Measurements from ENCODE around the gene FREM1.

The FREM1 gene

GRCh38 chr9:14782286-14783051, 127.8 kb downstream of the FREM1 start:
- H2BK15ac ChIP-seq (ENCODE audit: low read length): no peak overlapping the region
- H4K91ac ChIP-seq (ENCODE audit: low read depth, low read length, poor library complexity): no peak overlapping the region
- H3K9ac ChIP-seq (ENCODE audit: low read depth, low read length, poor library complexity): no peak overlapping the region
- no peaks in the 10 kb centered on the region for H3K27me3 ChIP-seq (ENCODE audit: control insufficient read depth in 3 of 3, insufficient read depth in 3 of 3, low read depth in 1 of 3, low read length in 3 of 3)
- H3K23ac ChIP-seq (ENCODE audit: low read depth, low read length, poor library complexity): no peak overlapping the region
- H3K27ac ChIP-seq (replicated peaks; ENCODE audit: low read length): no peak overlapping the region
- no peak overlapping the region for H2BK12ac ChIP-seq (ENCODE audit: low read length)
- WGBS, 2 donors (ENCODE audit: extremely low coverage in 2 of 2, insufficient read length in 2 of 2, insufficient replicate concordance in 1 of 2): no CpG with 5 or more reads among the region's 8 CpGs
- H3K18ac ChIP-seq (ENCODE audit: low read length): no peak overlapping the region
- H2AFZ ChIP-seq (ENCODE audit: low read length): no peak overlapping the region
- peaks cover 0 to 89% of the 10 kb centered on the region in 2 donors for H3K36me3 ChIP-seq (replicated peaks in 1 of 2; ENCODE audit: control insufficient read depth in 2 of 2, insufficient read depth in 2 of 2, low read length in 2 of 2)
- H3K14ac ChIP-seq (ENCODE audit: low read length): no peak overlapping the region
- no peaks in the 10 kb centered on the region for H3K9me3 ChIP-seq (replicated peaks in 1 of 2; ENCODE audit: control insufficient read depth in 2 of 2, insufficient read depth in 1 of 2, low read depth in 1 of 2, low read length in 2 of 2)
- no peak overlapping the region for H3K4me2 ChIP-seq (ENCODE audit: insufficient read depth, low read length, poor library complexity, severe bottlenecking)
- no peak overlapping the region for H4K8ac ChIP-seq (ENCODE audit: low read depth, low read length)
- peaks cover 0 to 2% of the 10 kb centered on the region in 2 donors for H3K4me1 ChIP-seq (ENCODE audit: control insufficient read depth in 2 of 2, insufficient read depth in 1 of 2, low read depth in 1 of 2, low read length in 2 of 2)
- no peak overlapping the region for H3K4me3 ChIP-seq (ENCODE audit: low read length in 2 of 2)
- H3K79me1 ChIP-seq (ENCODE audit: low read depth, low read length): no peaks in the 10 kb centered on the region
- H2BK120ac ChIP-seq (ENCODE audit: low read depth, low read length): no peak overlapping the region
- H2AK5ac ChIP-seq (ENCODE audit: low read depth, low read length): no peak overlapping the region
- no peak overlapping the region for H3K4ac ChIP-seq (ENCODE audit: low read length)
- no peak for DNase-seq (ENCODE audit: low spot score)
- no peak overlapping the region for H2BK5ac ChIP-seq (ENCODE audit: low read length)

DNA sequence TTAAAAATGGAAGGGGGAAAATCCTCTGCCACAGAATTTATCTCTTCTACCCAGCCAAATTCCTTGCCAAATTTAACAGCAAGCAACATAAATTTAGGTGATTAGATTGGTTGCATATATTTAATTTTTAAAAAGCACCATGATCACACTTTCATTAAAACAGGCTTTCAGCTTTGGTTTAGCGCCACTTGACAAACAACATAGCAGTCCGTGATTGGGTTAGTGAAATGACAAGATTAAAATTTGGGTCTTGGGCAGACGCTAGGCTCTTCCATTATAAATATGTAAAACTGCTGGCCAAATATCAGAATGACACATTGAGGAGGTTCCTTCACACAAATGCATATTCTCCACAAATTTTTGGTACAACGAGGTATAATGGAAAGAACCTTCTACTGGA, 129.5 kb downstream of the FREM1 start:
- H3K18ac ChIP-seq (ENCODE audit: low read length): no peak overlapping the region
- H2BK15ac ChIP-seq (ENCODE audit: low read length): no peak overlapping the region
- H3K36me3 ChIP-seq (replicated peaks in 1 of 2; ENCODE audit: control insufficient read depth in 2 of 2, insufficient read depth in 2 of 2, low read length in 2 of 2): peaks cover 0 to 89% of the 10 kb centered on the region in 2 donors
- WGBS, 2 donors (ENCODE audit: extremely low coverage in 2 of 2, insufficient read length in 2 of 2, insufficient replicate concordance in 1 of 2): no CpG with 5 or more reads among the region's 4 CpGs
- H2BK12ac ChIP-seq (ENCODE audit: low read length): no peak overlapping the region
- no peak overlapping the region for H3K27ac ChIP-seq (replicated peaks; ENCODE audit: low read length)
- H3K27me3 ChIP-seq (ENCODE audit: control insufficient read depth in 3 of 3, insufficient read depth in 3 of 3, low read depth in 1 of 3, low read length in 3 of 3): no peaks in the 10 kb centered on the region
- no peak overlapping the region for H4K8ac ChIP-seq (ENCODE audit: low read depth, low read length)
- no peak overlapping the region for H3K9ac ChIP-seq (ENCODE audit: low read depth, low read length, poor library complexity)
- no peak overlapping the region for H2AK5ac ChIP-seq (ENCODE audit: low read depth, low read length)
- H2AFZ ChIP-seq (ENCODE audit: low read length): no peak overlapping the region
- H3K79me1 ChIP-seq (ENCODE audit: low read depth, low read length): no peaks in the 10 kb centered on the region
- H3K4me1 ChIP-seq (ENCODE audit: control insufficient read depth in 2 of 2, insufficient read depth in 1 of 2, low read depth in 1 of 2, low read length in 2 of 2): peaks cover 0 to 2% of the 10 kb centered on the region in 2 donors
- no peak overlapping the region for H2BK5ac ChIP-seq (ENCODE audit: low read length)
- H3K23ac ChIP-seq (ENCODE audit: low read depth, low read length, poor library complexity): no peak overlapping the region
- no peak overlapping the region for H4K91ac ChIP-seq (ENCODE audit: low read depth, low read length, poor library complexity)
- H3K4ac ChIP-seq (ENCODE audit: low read length): no peak overlapping the region
- H2BK120ac ChIP-seq (ENCODE audit: low read depth, low read length): no peak overlapping the region
- no peaks in the 10 kb centered on the region for H3K9me3 ChIP-seq (replicated peaks in 1 of 2; ENCODE audit: control insufficient read depth in 2 of 2, insufficient read depth in 1 of 2, low read depth in 1 of 2, low read length in 2 of 2)
- H3K4me2 ChIP-seq (ENCODE audit: insufficient read depth, low read length, poor library complexity, severe bottlenecking): no peak overlapping the region
- H3K4me3 ChIP-seq (ENCODE audit: low read length in 2 of 2): no peak overlapping the region
- no peak for DNase-seq (ENCODE audit: low spot score)
- H3K14ac ChIP-seq (ENCODE audit: low read length): no peak overlapping the region

- no peak overlapping the region for H2BK15ac ChIP-seq (ENCODE audit: low read length)
- DNase-seq (ENCODE audit: low spot score): no peak
- no peak overlapping the region for H3K18ac ChIP-seq (ENCODE audit: low read length)
- no peak overlapping the region for H2BK5ac ChIP-seq (ENCODE audit: low read length)
- no peak overlapping the region for H3K27ac ChIP-seq (replicated peaks; ENCODE audit: low read length)
- WGBS, 2 donors (ENCODE audit: extremely low coverage in 2 of 2, insufficient read length in 2 of 2, insufficient replicate concordance in 1 of 2): no CpG with 5 or more reads among the region's 5 CpGs
- H3K4ac ChIP-seq (ENCODE audit: low read length): no peak overlapping the region
- H2AK5ac ChIP-seq (ENCODE audit: low read depth, low read length): no peak overlapping the region
- no peak overlapping the region for H3K23ac ChIP-seq (ENCODE audit: low read depth, low read length, poor library complexity)
- no peaks in the 10 kb centered on the region for H3K27me3 ChIP-seq (ENCODE audit: control insufficient read depth in 3 of 3, insufficient read depth in 3 of 3, low read depth in 1 of 3, low read length in 3 of 3)
- no peak overlapping the region for H2BK12ac ChIP-seq (ENCODE audit: low read length)
- H2BK120ac ChIP-seq (ENCODE audit: low read depth, low read length): no peak overlapping the region
- peaks cover 0 to 2% of the 10 kb centered on the region in 2 donors for H3K4me1 ChIP-seq (ENCODE audit: control insufficient read depth in 2 of 2, insufficient read depth in 1 of 2, low read depth in 1 of 2, low read length in 2 of 2)
- H4K91ac ChIP-seq (ENCODE audit: low read depth, low read length, poor library complexity): no peak overlapping the region
- no peak overlapping the region for H3K4me2 ChIP-seq (ENCODE audit: insufficient read depth, low read length, poor library complexity, severe bottlenecking)
- H3K4me3 ChIP-seq (ENCODE audit: low read length in 2 of 2): no peak overlapping the region
- no peak overlapping the region for H3K9ac ChIP-seq (ENCODE audit: low read depth, low read length, poor library complexity)
- H3K9me3 ChIP-seq (replicated peaks in 1 of 2; ENCODE audit: control insufficient read depth in 2 of 2, insufficient read depth in 1 of 2, low read depth in 1 of 2, low read length in 2 of 2): no peaks in the 10 kb centered on the region
- no peak overlapping the region for H3K14ac ChIP-seq (ENCODE audit: low read length)
- H3K79me1 ChIP-seq (ENCODE audit: low read depth, low read length): no peaks in the 10 kb centered on the region
- no peak overlapping the region for H2AFZ ChIP-seq (ENCODE audit: low read length)
- H3K36me3 ChIP-seq (replicated peaks in 1 of 2; ENCODE audit: control insufficient read depth in 2 of 2, insufficient read depth in 2 of 2, low read length in 2 of 2): peaks cover 0 to 89% of the 10 kb centered on the region in 2 donors
- H4K8ac ChIP-seq (ENCODE audit: low read depth, low read length): no peak overlapping the region
Observed at GRCh38 chr9:14780251-14780650, 130.0 kb downstream of the FREM1 start.

DNA sequence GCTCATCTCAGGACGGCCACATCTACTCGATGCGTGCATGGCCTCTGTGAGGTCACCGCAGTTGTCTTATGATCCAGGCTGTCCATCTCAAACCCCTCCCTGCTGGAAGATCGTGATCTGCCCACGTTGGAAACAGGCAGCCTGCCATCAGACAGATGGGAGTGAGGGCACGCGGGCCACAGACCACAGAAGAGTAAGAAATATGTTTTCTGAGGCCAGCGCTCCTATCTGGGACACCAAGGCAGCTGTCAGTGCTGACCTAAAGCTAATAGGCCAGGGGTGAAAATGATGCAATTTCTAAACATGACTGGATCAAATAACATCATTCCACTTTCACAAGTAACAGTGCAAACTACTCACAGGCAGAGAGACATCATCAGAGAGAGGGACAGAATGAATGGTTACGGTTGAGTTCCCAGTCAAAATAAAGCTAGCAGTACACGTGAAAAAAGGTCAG, 130.6 kb downstream of the FREM1 start:
- H3K9ac ChIP-seq (ENCODE audit: low read depth, low read length, poor library complexity): no peak overlapping the region
- H3K27ac ChIP-seq (replicated peaks; ENCODE audit: low read length): no peak overlapping the region
- H3K9me3 ChIP-seq (replicated peaks in 1 of 2; ENCODE audit: control insufficient read depth in 2 of 2, insufficient read depth in 1 of 2, low read depth in 1 of 2, low read length in 2 of 2): no peaks in the 10 kb centered on the region
- H3K27me3 ChIP-seq (ENCODE audit: control insufficient read depth in 3 of 3, insufficient read depth in 3 of 3, low read depth in 1 of 3, low read length in 3 of 3): no peaks in the 10 kb centered on the region
- H2BK120ac ChIP-seq (ENCODE audit: low read depth, low read length): no peak overlapping the region
- no peak overlapping the region for H2BK5ac ChIP-seq (ENCODE audit: low read length)
- no peak overlapping the region for H4K91ac ChIP-seq (ENCODE audit: low read depth, low read length, poor library complexity)
- no peak overlapping the region for H2BK12ac ChIP-seq (ENCODE audit: low read length)
- H2AFZ ChIP-seq (ENCODE audit: low read length): no peak overlapping the region
- no peak overlapping the region for H3K4me3 ChIP-seq (ENCODE audit: low read length in 2 of 2)
- H3K4ac ChIP-seq (ENCODE audit: low read length): no peak overlapping the region
- H2BK15ac ChIP-seq (ENCODE audit: low read length): no peak overlapping the region
- no peak overlapping the region for H4K8ac ChIP-seq (ENCODE audit: low read depth, low read length)
- H3K14ac ChIP-seq (ENCODE audit: low read length): no peak overlapping the region
- no peak overlapping the region for H2AK5ac ChIP-seq (ENCODE audit: low read depth, low read length)
- no peak overlapping the region for H3K4me2 ChIP-seq (ENCODE audit: insufficient read depth, low read length, poor library complexity, severe bottlenecking)
- H3K18ac ChIP-seq (ENCODE audit: low read length): no peak overlapping the region
- H3K4me1 ChIP-seq (ENCODE audit: control insufficient read depth in 2 of 2, insufficient read depth in 1 of 2, low read depth in 1 of 2, low read length in 2 of 2): peaks cover 0 to 2% of the 10 kb centered on the region in 2 donors
- no CpG with 5 or more reads among the region's 11 CpGs for WGBS, 2 donors (ENCODE audit: extremely low coverage in 2 of 2, insufficient read length in 2 of 2, insufficient replicate concordance in 1 of 2)
- no peak overlapping the region for H3K23ac ChIP-seq (ENCODE audit: low read depth, low read length, poor library complexity)
- no peak for DNase-seq (ENCODE audit: low spot score)
- H3K79me1 ChIP-seq (ENCODE audit: low read depth, low read length): no peaks in the 10 kb centered on the region
- H3K36me3 ChIP-seq (replicated peaks in 1 of 2; ENCODE audit: control insufficient read depth in 2 of 2, insufficient read depth in 2 of 2, low read length in 2 of 2): peaks cover 0 to 89% of the 10 kb centered on the region in 2 donors

Measured in neuronal stem cell (in vitro differentiated cells).